Measurements from ENCODE around the gene CXorf38.

The CXorf38 gene, protein sequence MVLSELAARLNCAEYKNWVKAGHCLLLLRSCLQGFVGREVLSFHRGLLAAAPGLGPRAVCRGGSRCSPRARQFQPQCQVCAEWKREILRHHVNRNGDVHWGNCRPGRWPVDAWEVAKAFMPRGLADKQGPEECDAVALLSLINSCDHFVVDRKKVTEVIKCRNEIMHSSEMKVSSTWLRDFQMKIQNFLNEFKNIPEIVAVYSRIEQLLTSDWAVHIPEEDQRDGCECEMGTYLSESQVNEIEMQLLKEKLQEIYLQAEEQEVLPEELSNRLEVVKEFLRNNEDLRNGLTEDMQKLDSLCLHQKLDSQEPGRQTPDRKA

DNA sequence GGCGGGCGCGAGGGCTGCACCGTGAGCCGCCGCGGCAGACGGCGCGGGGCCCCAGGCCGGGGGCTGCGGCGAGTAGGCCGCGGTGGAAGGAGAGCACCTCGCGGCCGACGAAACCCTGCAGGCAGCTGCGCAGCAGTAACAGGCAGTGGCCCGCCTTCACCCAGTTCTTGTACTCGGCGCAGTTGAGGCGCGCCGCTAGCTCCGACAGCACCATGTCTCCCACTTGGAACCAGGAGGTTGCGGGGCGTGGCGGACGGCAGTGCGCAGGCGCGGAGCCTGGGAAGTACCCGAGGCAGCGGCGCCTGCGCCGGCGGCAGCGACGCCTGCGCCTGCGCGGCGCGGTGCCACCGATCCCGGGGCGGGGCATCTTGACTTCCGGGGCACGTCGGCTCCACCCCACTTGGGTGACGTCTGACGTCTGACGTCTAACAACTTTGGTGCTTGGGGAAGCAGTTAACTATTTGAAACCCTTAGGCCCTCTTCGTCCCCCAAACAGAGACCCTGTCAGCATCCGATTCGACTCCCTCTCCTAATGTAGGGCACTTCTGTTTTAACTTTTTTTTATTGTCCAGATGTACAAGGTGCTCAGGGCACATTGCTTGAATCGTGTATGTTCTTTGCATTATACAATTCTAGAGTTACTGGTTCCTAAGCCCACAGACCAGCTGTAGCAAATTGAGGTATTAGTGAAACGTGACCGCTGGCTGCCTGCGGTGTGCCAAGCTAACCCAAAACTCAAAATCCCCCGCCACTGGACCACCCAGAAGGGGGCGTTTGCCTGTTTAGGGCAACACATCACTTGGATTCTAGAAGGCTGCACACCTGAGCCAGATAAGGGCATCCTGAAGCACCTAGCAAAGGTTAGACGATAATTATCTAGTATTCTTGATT, at the start of gene CXorf38:
CXorf38 (minus strand) TSS at position 255 of the 891 bp plus-strand sequence; CDS start at position 214, 41 bp downstream.
- Histone ChIP-seq H3K4me1 (ENCODE audit: control insufficient read depth in 1 of 2, insufficient read depth in 2 of 2, low read length in 2 of 2) (peaks cover 5 to 14% of the 10 kb centered on the region in 2 donors), H3K27me3 (ENCODE audit: control insufficient read depth in 1 of 2, insufficient read depth in 2 of 2, low read length in 2 of 2) (no peaks in the 10 kb centered on the region), H3K4me3 (ENCODE audit: low read depth in 1 of 2, low read length in 2 of 2) (peak within 1 kb of the TSS; percentile 80 to 86), H3K36me3 (ENCODE audit: control insufficient read depth in 1 of 2, insufficient read depth in 2 of 2, low read length in 2 of 2) (peaks cover 0 to 5% of the 10 kb centered on the region in 2 donors), H3K9me3 (ENCODE audit: control insufficient read depth in 1 of 2, low read length in 2 of 2) (no peaks in the 10 kb centered on the region), H3K9ac (ENCODE audit: low read depth in 1 of 2, low read length in 2 of 2) (peak within 1 kb of the TSS; percentile 76 to 77), H3K27ac (ENCODE audit: low read depth, low read length) (peak within 1 kb of the TSS; percentile 78)

GRCh38 chrX:40694802-40695201, 47.4 kb upstream of the CXorf38 start:
- peaks cover 6 to 34% of the 10 kb centered on the region in 2 donors for H3K36me3 ChIP-seq (ENCODE audit: control insufficient read depth in 1 of 2, insufficient read depth in 2 of 2, low read length in 2 of 2)
- H3K4me1 ChIP-seq (ENCODE audit: control insufficient read depth in 1 of 2, insufficient read depth in 2 of 2, low read length in 2 of 2) = no peaks in the 10 kb centered on the region
- no peak overlapping the region for H3K27ac ChIP-seq (ENCODE audit: low read depth, low read length)
- no peaks in the 10 kb centered on the region for H3K9me3 ChIP-seq (ENCODE audit: control insufficient read depth in 1 of 2, low read length in 2 of 2)
- no peak overlapping the region for H3K4me3 ChIP-seq (ENCODE audit: low read depth in 1 of 2, low read length in 2 of 2)
- H3K9ac ChIP-seq (ENCODE audit: low read depth in 1 of 2, low read length in 2 of 2) = no peak overlapping the region
- no peaks in the 10 kb centered on the region for H3K27me3 ChIP-seq (ENCODE audit: control insufficient read depth in 1 of 2, insufficient read depth in 2 of 2, low read length in 2 of 2)

GRCh38 chrX:40688929-40689328, 41.6 kb upstream of the CXorf38 start:
- H3K9me3 ChIP-seq (ENCODE audit: control insufficient read depth in 1 of 2, low read length in 2 of 2) = no peaks in the 10 kb centered on the region
- no peak overlapping the region for H3K9ac ChIP-seq (ENCODE audit: low read depth in 1 of 2, low read length in 2 of 2)
- H3K27me3 ChIP-seq (ENCODE audit: control insufficient read depth in 1 of 2, insufficient read depth in 2 of 2, low read length in 2 of 2) = no peaks in the 10 kb centered on the region
- H3K27ac ChIP-seq (ENCODE audit: low read depth, low read length) = no peak overlapping the region
- no peaks in the 10 kb centered on the region for H3K4me1 ChIP-seq (ENCODE audit: control insufficient read depth in 1 of 2, insufficient read depth in 2 of 2, low read length in 2 of 2)
- peaks cover 18 to 39% of the 10 kb centered on the region in 2 donors for H3K36me3 ChIP-seq (ENCODE audit: control insufficient read depth in 1 of 2, insufficient read depth in 2 of 2, low read length in 2 of 2)
- no peak overlapping the region for H3K4me3 ChIP-seq (ENCODE audit: low read depth in 1 of 2, low read length in 2 of 2)

DNA sequence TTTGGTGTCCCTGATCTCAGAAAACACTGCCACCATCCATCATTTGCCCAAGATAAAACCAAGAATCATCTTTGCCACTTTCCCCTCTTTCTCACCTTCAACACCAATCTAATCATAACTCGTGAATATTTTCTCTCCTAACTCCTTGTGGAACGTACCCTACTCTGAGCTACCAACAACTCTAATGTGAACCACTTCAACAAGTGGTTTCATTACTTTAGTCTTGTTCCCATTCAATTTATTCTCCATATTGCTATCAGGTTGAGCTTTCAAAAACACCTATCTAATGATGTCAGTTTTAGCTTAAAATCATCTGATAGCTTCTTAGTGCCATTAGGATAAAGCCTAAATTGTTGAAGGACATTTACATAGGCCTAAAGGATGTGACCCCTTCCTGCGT, 39.8 kb upstream of the CXorf38 start:
- Histone ChIP-seq H3K9me3 (ENCODE audit: control insufficient read depth in 1 of 2, low read length in 2 of 2) (no peaks in the 10 kb centered on the region), H3K4me3 (ENCODE audit: low read depth in 1 of 2, low read length in 2 of 2) (no peak overlapping the region), H3K9ac (ENCODE audit: low read depth in 1 of 2, low read length in 2 of 2) (no peak overlapping the region), H3K27ac (ENCODE audit: low read depth, low read length) (no peak overlapping the region), H3K27me3 (ENCODE audit: control insufficient read depth in 1 of 2, insufficient read depth in 2 of 2, low read length in 2 of 2) (no peaks in the 10 kb centered on the region), H3K36me3 (ENCODE audit: control insufficient read depth in 1 of 2, insufficient read depth in 2 of 2, low read length in 2 of 2) (peaks cover 23 to 39% of the 10 kb centered on the region in 2 donors), H3K4me1 (ENCODE audit: control insufficient read depth in 1 of 2, insufficient read depth in 2 of 2, low read length in 2 of 2) (no peaks in the 10 kb centered on the region)

GRCh38 chrX:40685362-40685918, 38.1 kb upstream of the CXorf38 start:
- Histone ChIP-seq H3K36me3 (ENCODE audit: control insufficient read depth in 1 of 2, insufficient read depth in 2 of 2, low read length in 2 of 2) (peaks cover 26 to 40% of the 10 kb centered on the region in 2 donors), H3K9me3 (ENCODE audit: control insufficient read depth in 1 of 2, low read length in 2 of 2) (no peaks in the 10 kb centered on the region), H3K9ac (ENCODE audit: low read depth in 1 of 2, low read length in 2 of 2) (no peak overlapping the region), H3K4me3 (ENCODE audit: low read depth in 1 of 2, low read length in 2 of 2) (no peak overlapping the region), H3K4me1 (ENCODE audit: control insufficient read depth in 1 of 2, insufficient read depth in 2 of 2, low read length in 2 of 2) (no peaks in the 10 kb centered on the region), H3K27ac (ENCODE audit: low read depth, low read length) (no peak overlapping the region), H3K27me3 (ENCODE audit: control insufficient read depth in 1 of 2, insufficient read depth in 2 of 2, low read length in 2 of 2) (no peaks in the 10 kb centered on the region)

GRCh38 chrX:40684092-40684491, 36.7 kb upstream of the CXorf38 start:
- H3K9ac ChIP-seq (ENCODE audit: low read depth in 1 of 2, low read length in 2 of 2) = no peak overlapping the region

GRCh38 chrX:40683245-40683644, 35.9 kb upstream of the CXorf38 start:
- Histone ChIP-seq H3K9ac (ENCODE audit: low read depth in 1 of 2, low read length in 2 of 2) (no peak overlapping the region), H3K4me3 (ENCODE audit: low read depth in 1 of 2, low read length in 2 of 2) (no peak overlapping the region), H3K4me1 (ENCODE audit: control insufficient read depth in 1 of 2, insufficient read depth in 2 of 2, low read length in 2 of 2) (no peaks in the 10 kb centered on the region), H3K27me3 (ENCODE audit: control insufficient read depth in 1 of 2, insufficient read depth in 2 of 2, low read length in 2 of 2) (no peaks in the 10 kb centered on the region), H3K27ac (ENCODE audit: low read depth, low read length) (no peak overlapping the region), H3K9me3 (ENCODE audit: control insufficient read depth in 1 of 2, low read length in 2 of 2) (no peaks in the 10 kb centered on the region), H3K36me3 (ENCODE audit: control insufficient read depth in 1 of 2, insufficient read depth in 2 of 2, low read length in 2 of 2) (peaks cover 33 to 35% of the 10 kb centered on the region in 2 donors)

More at GRCh38 chrX:40684092-40684491, 36.7 kb upstream of the CXorf38 start:
- Histone ChIP-seq H3K27me3 (ENCODE audit: control insufficient read depth in 1 of 2, insufficient read depth in 2 of 2, low read length in 2 of 2) (no peaks in the 10 kb centered on the region), H3K4me1 (ENCODE audit: control insufficient read depth in 1 of 2, insufficient read depth in 2 of 2, low read length in 2 of 2) (no peaks in the 10 kb centered on the region), H3K9me3 (ENCODE audit: control insufficient read depth in 1 of 2, low read length in 2 of 2) (no peaks in the 10 kb centered on the region), H3K36me3 (ENCODE audit: control insufficient read depth in 1 of 2, insufficient read depth in 2 of 2, low read length in 2 of 2) (peaks cover 36 to 43% of the 10 kb centered on the region in 2 donors), H3K4me3 (ENCODE audit: low read depth in 1 of 2, low read length in 2 of 2) (no peak overlapping the region), H3K27ac (ENCODE audit: low read depth, low read length) (no peak overlapping the region)

- no peaks in the 10 kb centered on the region for H3K4me1 ChIP-seq (ENCODE audit: control insufficient read depth in 1 of 2, insufficient read depth in 2 of 2, low read length in 2 of 2)
- no peak overlapping the region for H3K9ac ChIP-seq (ENCODE audit: low read depth in 1 of 2, low read length in 2 of 2)
- H3K36me3 ChIP-seq (ENCODE audit: control insufficient read depth in 1 of 2, insufficient read depth in 2 of 2, low read length in 2 of 2) = peaks cover 22 to 50% of the 10 kb centered on the region in 2 donors
- no peaks in the 10 kb centered on the region for H3K27me3 ChIP-seq (ENCODE audit: control insufficient read depth in 1 of 2, insufficient read depth in 2 of 2, low read length in 2 of 2)
- no peak overlapping the region for H3K4me3 ChIP-seq (ENCODE audit: low read depth in 1 of 2, low read length in 2 of 2)
- H3K27ac ChIP-seq (ENCODE audit: low read depth, low read length) = no peak overlapping the region
- H3K9me3 ChIP-seq (ENCODE audit: control insufficient read depth in 1 of 2, low read length in 2 of 2) = no peaks in the 10 kb centered on the region
Observed at GRCh38 chrX:40671126-40671525, 23.8 kb upstream of the CXorf38 start.

GRCh38 chrX:40663880-40664630, 16.7 kb upstream of the CXorf38 start:
- Histone ChIP-seq H3K27me3 (ENCODE audit: control insufficient read depth in 1 of 2, insufficient read depth in 2 of 2, low read length in 2 of 2) (no peaks in the 10 kb centered on the region), H3K4me3 (ENCODE audit: low read depth in 1 of 2, low read length in 2 of 2) (no peak overlapping the region), H3K36me3 (ENCODE audit: control insufficient read depth in 1 of 2, insufficient read depth in 2 of 2, low read length in 2 of 2) (peaks cover 36 to 48% of the 10 kb centered on the region in 2 donors), H3K9me3 (ENCODE audit: control insufficient read depth in 1 of 2, low read length in 2 of 2) (no peaks in the 10 kb centered on the region), H3K27ac (ENCODE audit: low read depth, low read length) (no peak overlapping the region), H3K4me1 (ENCODE audit: control insufficient read depth in 1 of 2, insufficient read depth in 2 of 2, low read length in 2 of 2) (no peaks in the 10 kb centered on the region), H3K9ac (ENCODE audit: low read depth in 1 of 2, low read length in 2 of 2) (no peak overlapping the region)
